IMR-90 (cell line): ENCODE data around the gene TALDO1. TPM values are rescaled to one million over a fixed set of nuclear protein-coding genes. Genes with fewer than 3 reads are reported as not detected.

ENCODE experiments used
- ATAC-seq: fragments of 200-7000 bp; cut with Tn5 transposase; 2 replicates; pipeline ENCODE4 v1.9.1; 2020; ENCODE audit warnings: low read depth, mild to moderate bottlenecking, moderate library complexity
- BruUV-seq: library from RNA; stranded (reverse); fragments of 400-500 nt; replicated peaks from 2 replicates; lab custom pipeline; 2021; lab: Mats Ljungman, UMichigan
- CTCF ChIA-PET: fragments of 300-600 bp; formaldehyde crosslinking; extraction: SDS; loops from one replicate; lab custom pipeline; 2021; ENCODE audit warnings: antibody characterized with exemption; lab: Yijun Ruan, JAX
- POLR2A ChIA-PET: fragments of 300-600 bp; sonication (Branson Sonifier 250); formaldehyde crosslinking; loops from one replicate; lab custom pipeline; 2022; ENCODE audit warnings: antibody characterized with exemption; ENCODE audit not compliant: unreplicated experiment; lab: Charles Lee
- DNase-seq: peaks from one replicate; pipeline ENCODE4 v3.0.0; 2013
- H2AFZ ChIP-seq: replicated peaks from 2 replicates; pipeline ENCODE3; 2013; ENCODE audit warnings: low read length, mild to moderate bottlenecking; ENCODE audit not compliant: poor library complexity
- H2AK5ac ChIP-seq: 2 replicates; pipeline ENCODE4 v1.6.1; 2013; ENCODE audit warnings: low read depth, low read length, inconsistent platforms
- H2AK9ac ChIP-seq: replicated peaks from 2 replicates; pipeline ENCODE3; 2013; ENCODE audit warnings: mild to moderate bottlenecking, low read depth, low read length, moderate library complexity; ENCODE audit not compliant: poor library complexity
- H2BK120ac ChIP-seq: 2 replicates; pipeline ENCODE4 v1.6.1; 2013; ENCODE audit warnings: low read depth, low read length, inconsistent platforms
- H2BK15ac ChIP-seq: 3 replicates; pipeline ENCODE4 v1.6.1; 2013; ENCODE audit warnings: low read depth, low read length, inconsistent platforms
- H2BK20ac ChIP-seq: 2 replicates; pipeline ENCODE4 v1.6.1; 2013; ENCODE audit warnings: low read depth, mild to moderate bottlenecking, inconsistent platforms, low read length, moderate library complexity
- H2BK5ac ChIP-seq: 2 replicates; pipeline ENCODE4 v1.6.1; 2013; ENCODE audit warnings: mild to moderate bottlenecking, low read depth, low read length, inconsistent platforms; ENCODE audit not compliant: poor library complexity, severe bottlenecking
- H3K14ac ChIP-seq: replicated peaks from 2 replicates; pipeline ENCODE4 v1.6.1; 2013; ENCODE audit warnings: low read depth, low read length, inconsistent platforms
- H3K18ac ChIP-seq: 2 replicates; pipeline ENCODE4 v1.6.1; 2013; ENCODE audit warnings: low read depth, low read length, control low read depth
- H3K23ac ChIP-seq: 2 replicates; pipeline ENCODE4 v1.6.1; 2013; ENCODE audit warnings: low read depth, low read length, inconsistent platforms
- H3K27ac ChIP-seq: 2 replicates; pipeline ENCODE4 v1.5.1; 2013; ENCODE audit warnings: mild to moderate bottlenecking, control low read depth, low read length; ENCODE audit not compliant: insufficient read depth
- H3K27me3 ChIP-seq: 2 replicates; pipeline ENCODE4 v1.6.1; 2013; ENCODE audit warnings: low read length; ENCODE audit not compliant: control insufficient read depth, insufficient read depth
- H3K36me3 ChIP-seq: 2 replicates; pipeline ENCODE4 v1.6.1; 2013; ENCODE audit warnings: low read length, mixed read lengths; ENCODE audit not compliant: control insufficient read depth, insufficient read depth
- H3K4ac ChIP-seq: 2 replicates; pipeline ENCODE4 v1.6.1; 2013; ENCODE audit warnings: low read depth, low read length, inconsistent platforms
- H3K4me1 ChIP-seq: 2 replicates; pipeline ENCODE4 v1.6.1; 2013; ENCODE audit warnings: low read length, mixed read lengths; ENCODE audit not compliant: control insufficient read depth, insufficient read depth
- H3K4me2 ChIP-seq: 2 replicates; pipeline ENCODE4 v1.6.1; 2013; ENCODE audit warnings: low read depth, mild to moderate bottlenecking, control low read depth, low read length, moderate library complexity
- H3K4me3 ChIP-seq: 2 replicates; pipeline ENCODE4 v1.5.1; 2013; ENCODE audit warnings: low read depth, mild to moderate bottlenecking, control low read depth, low read length, moderate library complexity; ENCODE audit not compliant: insufficient read depth
- H3K56ac ChIP-seq: 2 replicates; pipeline ENCODE4 v1.6.1; 2013; ENCODE audit warnings: low read length, inconsistent platforms; ENCODE audit not compliant: insufficient read depth; ENCODE audit errors: extremely low read depth
- H3K79me1 ChIP-seq, 2 experiments: 2 replicates each; pipeline ENCODE4 v1.6.1; 2013; ENCODE audit warnings: low read length in 2 of 2, inconsistent platforms in 1 of 2, low read depth in 1 of 2
- H3K9ac ChIP-seq: 2 replicates; pipeline ENCODE4 v1.6.1; 2013; ENCODE audit warnings: low read depth, low read length, control low read depth
- H3K9me1 ChIP-seq: 2 replicates; pipeline ENCODE4 v1.6.1; 2013; ENCODE audit warnings: low read length, inconsistent platforms; ENCODE audit not compliant: insufficient read depth
- H3K9me3 ChIP-seq: 2 replicates; pipeline ENCODE4 v1.6.1; 2013; ENCODE audit warnings: low read length; ENCODE audit not compliant: control insufficient read depth, insufficient read depth
- H4K20me1 ChIP-seq: 2 replicates; pipeline ENCODE4 v1.6.1; 2013; ENCODE audit warnings: low read length, inconsistent platforms; ENCODE audit not compliant: insufficient read depth
- H4K5ac ChIP-seq: 2 replicates; pipeline ENCODE4 v1.6.1; 2013; ENCODE audit warnings: mild to moderate bottlenecking, low read depth, low read length, control low read depth
- H4K8ac ChIP-seq, 2 experiments: 2 replicates each; pipeline ENCODE4 v1.6.1; 2013; ENCODE audit warnings: low read depth in 2 of 2, low read length in 2 of 2, control low read depth in 1 of 2, inconsistent platforms in 1 of 2
- H4K91ac ChIP-seq: 2 replicates; pipeline ENCODE4 v1.6.1; 2013; ENCODE audit warnings: low read depth, low read length, inconsistent platforms; ENCODE audit not compliant: insufficient read depth
- BHLHE40 ChIP-seq: fragments of 150-350 bp; IDR thresholded peaks from 2 replicates; pipeline ENCODE4 v1.6.1; 2016; ENCODE audit warnings: mild to moderate bottlenecking, low read depth, low read length
- CEBPB ChIP-seq: IDR thresholded peaks from 2 replicates; pipeline ENCODE4 v1.6.1; 2012; ENCODE audit warnings: low read depth, low read length, improper control_type of control experiment
- CHD1 ChIP-seq: IDR thresholded peaks from 2 replicates; pipeline ENCODE4 v1.6.1; 2012; ENCODE audit warnings: low read depth, low read length, improper control_type of control experiment
- ELK1 ChIP-seq: fragments of 150-350 bp; IDR thresholded peaks from 2 replicates; pipeline ENCODE4 v1.6.1; 2016; ENCODE audit warnings: low read depth, mild to moderate bottlenecking, low read length, moderate library complexity, borderline replicate concordance
- FOS ChIP-seq: fragments of 150-350 bp; IDR thresholded peaks from 2 replicates; pipeline ENCODE4 v1.6.1; 2016; ENCODE audit warnings: low read depth, low read length
- MAFK ChIP-seq: IDR thresholded peaks from 2 replicates; pipeline ENCODE4 v1.6.1; 2012; ENCODE audit warnings: low read depth, low read length, improper control_type of control experiment
- MAZ ChIP-seq: IDR thresholded peaks from 2 replicates; pipeline ENCODE4 v1.6.1; 2012; ENCODE audit warnings: low read depth, mild to moderate bottlenecking, low read length, improper control_type of control experiment, moderate library complexity, borderline replicate concordance
- MXI1 ChIP-seq: IDR thresholded peaks from 2 replicates; pipeline ENCODE4 v1.6.1; 2012; ENCODE audit warnings: low read depth, mild to moderate bottlenecking, low read length, moderate library complexity, borderline replicate concordance
- NFE2L2 ChIP-seq: fragments of 150-350 bp; IDR thresholded peaks from 2 replicates; pipeline ENCODE4 v1.6.1; 2016; ENCODE audit warnings: low read depth, mild to moderate bottlenecking, low read length
- RAD21 ChIP-seq: IDR thresholded peaks from 2 replicates; pipeline ENCODE4 v1.6.1; 2012; ENCODE audit warnings: low read length, improper control_type of control experiment
- RCOR1 ChIP-seq: IDR thresholded peaks from 2 replicates; pipeline ENCODE4 v1.6.1; 2012; ENCODE audit warnings: mild to moderate bottlenecking, low read length, improper control_type of control experiment; ENCODE audit not compliant: insufficient replicate concordance
- RFX5 ChIP-seq: IDR thresholded peaks from 2 replicates; pipeline ENCODE4 v1.8.0; 2012; ENCODE audit warnings: low read depth, mild to moderate bottlenecking, low read length, moderate library complexity
- SMC3 ChIP-seq: fragments of 150-350 bp; IDR thresholded peaks from 2 replicates; pipeline ENCODE4 v1.6.1; 2016; ENCODE audit warnings: low read depth, mild to moderate bottlenecking, antibody characterized with exemption, low read length, moderate library complexity
- WGBS, 2 experiments: methylation state at CpG; one replicate each; pipeline versions ENCODE4 v1.1.5 to v1.1.7; 2013; ENCODE audit warnings: missing lambda C conversion rate in 2 of 2; ENCODE audit not compliant: insufficient read length in 1 of 2; ENCODE audit errors: extremely low coverage in 2 of 2; 5-methylcytosine and 5-hydroxymethylcytosine counted together
- dilution Hi-C: fragments of 300-500 bp; cut with HindIII; formaldehyde crosslinking; loops from one replicate; pipeline ENCODE4 v1.14.3; 2018; ENCODE audit warnings: low sequenced_read_pairs; ENCODE audit not compliant: unreplicated experiment
- in situ Hi-C: fragments of 300-500 bp; cut with MboI; formaldehyde crosslinking; loops from 3 replicates; pipeline ENCODE4 v1.14.3; 2019; ENCODE audit warnings: low sequenced_read_pairs, inconsistent platforms, mixed read lengths
- intact Hi-C: fragments of 100-400 bp; cut with micrococcal nuclease; formaldehyde crosslinking; loops from 2 replicates; pipeline ENCODE4 v1.10.0; 2022
- polyA plus RNA-seq, 3 experiments: library from polyadenylated mRNA; depleted of rRNA; stranded (reverse); fragments of >200 nt; gene quantifications; 2 replicates each; pipeline ENCODE4 v1.2.3, GENCODE V29; 2012; ENCODE audit warnings: low replicate concordance in 1 of 3
- total RNA-seq: library from RNA; depleted of rRNA; stranded (reverse); fragments of >200 nt; gene quantifications from 2 replicates; pipeline ENCODE4 v1.2.3, GENCODE V29; 2012
- TF ChIP-seq, protein P1 (sequence below): fragments of 150-350 bp; IDR thresholded peaks from 2 replicates; pipeline ENCODE4 v1.6.1; 2017; ENCODE audit warnings: mild to moderate bottlenecking, antibody characterized with exemption, low read length, low read depth
- TF ChIP-seq, protein P2 (sequence below): conservative IDR thresholded peaks from 2 replicates; pipeline ENCODE4 v1.5.1; 2012; ENCODE audit warnings: mild to moderate bottlenecking, low read depth, low read length, improper control_type of control experiment

TALDO1 gene
- total and polyA plus RNA-seq, 2 of the 4 experiments (the other 2 are of a cell fraction): 147 to 210 TPM

DNA sequence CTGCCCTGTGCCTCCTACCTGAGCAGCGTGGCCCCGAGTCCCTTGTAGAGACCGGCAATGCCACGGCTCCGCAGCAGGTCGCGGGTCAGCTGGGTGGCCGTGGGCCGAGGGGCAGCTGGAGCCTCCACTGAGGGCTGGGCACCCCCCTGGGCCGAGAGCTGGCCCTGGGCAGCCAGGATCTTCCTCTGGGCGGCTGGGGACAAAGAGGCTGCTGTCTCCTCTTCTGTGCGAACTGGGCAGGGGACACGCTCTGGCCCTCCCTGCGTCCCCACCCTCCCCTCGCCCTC lies 45.2 kb downstream of the TALDO1 start (continued):
- no peak for TF ChIP-seq BHLHE40

DNA sequence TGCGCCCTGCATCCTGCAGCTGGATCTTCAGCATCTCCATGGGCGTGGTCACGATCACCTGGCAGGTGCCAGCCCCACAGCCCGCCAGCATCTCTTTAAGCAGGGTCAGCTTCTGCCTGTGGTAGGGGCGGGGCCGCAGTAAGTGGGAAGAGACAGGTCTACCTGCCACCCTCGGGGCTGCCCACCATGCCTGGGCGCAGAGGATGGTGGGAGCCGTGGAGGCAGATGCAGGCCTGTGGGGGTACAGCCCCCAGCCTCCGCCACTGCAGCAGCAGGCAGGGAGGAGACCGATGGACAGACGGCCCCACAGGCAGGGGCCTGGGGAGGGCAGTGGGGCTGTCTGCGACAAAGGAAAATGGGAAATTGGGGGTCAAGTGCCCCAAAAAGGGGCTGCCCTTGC lies 45.6 kb downstream of the TALDO1 start:
- Histone ChIP-seq H3K27ac (no peak overlapping the region), H3K4me2 (no peak overlapping the region), H3K14ac (no peak overlapping the region), H3K9me1 (peaks cover 6% of the 10 kb centered on the region; the same call in 1 of the 2 replicates), H3K23ac (no peak overlapping the region), H2BK5ac (no peak overlapping the region), H3K79me1 (peaks cover 0 to 27% of the 10 kb centered on the region in 2 experiments; a peak in 3 of 4 replicates), H3K27me3 (no peaks in the 10 kb centered on the region), H3K4me3 (no peak overlapping the region), H2AFZ (no peak overlapping the region), H4K8ac (no peak overlapping the region), H2BK120ac (no peak overlapping the region), H4K5ac (no peak overlapping the region), H3K18ac (no peak overlapping the region), H3K4ac (no peak overlapping the region), H3K36me3 (peaks cover 23% of the 10 kb centered on the region; the same call in 1 of the 2 replicates), H3K9me3 (no peaks in the 10 kb centered on the region), H2AK9ac (no peak overlapping the region), H4K20me1 (peaks cover 17% of the 10 kb centered on the region), H2BK15ac (no peak overlapping the region), H3K56ac (no peak overlapping the region), H2BK20ac (no peak overlapping the region), H3K4me1 (peaks cover 14% of the 10 kb centered on the region), H2AK5ac (no peak overlapping the region), H3K9ac (no peak overlapping the region), H4K91ac (no peak overlapping the region)
- dilution Hi-C loops (no loop called here), intact Hi-C loops (no loop called here), in situ Hi-C loops (no loop called here)
- ChIA-PET POLR2A (interaction anchor here (0.6 kb wide), 1 partner anchor 89 kb away, joined by 3 read pairs; no protein-coding TSS in a partner anchor), CTCF (no interaction called here)
- BruUV-seq: no TSS peak
- WGBS, 2 experiments: 97% methylated on average over 5 of the region's 13 CpGs; no CpG with 5 or more reads in 1 of the 2 experiments
- DNase-seq (no peak), ATAC-seq (no peak)
- TF ChIP-seq CEBPB (no peak), MAFK (no peak), SMC3 (no peak), BHLHE40 (no peak), RAD21 (no peak), NFE2L2 (no peak), CHD1 (no peak), MAZ (no peak), ELK1 (no peak), FOS (no peak), RCOR1 (no peak), RFX5 (no peak), MXI1 (no peak)
- TF ChIP-seq, protein P1, sequence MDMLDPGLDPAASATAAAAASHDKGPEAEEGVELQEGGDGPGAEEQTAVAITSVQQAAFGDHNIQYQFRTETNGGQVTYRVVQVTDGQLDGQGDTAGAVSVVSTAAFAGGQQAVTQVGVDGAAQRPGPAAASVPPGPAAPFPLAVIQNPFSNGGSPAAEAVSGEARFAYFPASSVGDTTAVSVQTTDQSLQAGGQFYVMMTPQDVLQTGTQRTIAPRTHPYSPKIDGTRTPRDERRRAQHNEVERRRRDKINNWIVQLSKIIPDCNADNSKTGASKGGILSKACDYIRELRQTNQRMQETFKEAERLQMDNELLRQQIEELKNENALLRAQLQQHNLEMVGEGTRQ: no peak
- TF ChIP-seq, protein P2, sequence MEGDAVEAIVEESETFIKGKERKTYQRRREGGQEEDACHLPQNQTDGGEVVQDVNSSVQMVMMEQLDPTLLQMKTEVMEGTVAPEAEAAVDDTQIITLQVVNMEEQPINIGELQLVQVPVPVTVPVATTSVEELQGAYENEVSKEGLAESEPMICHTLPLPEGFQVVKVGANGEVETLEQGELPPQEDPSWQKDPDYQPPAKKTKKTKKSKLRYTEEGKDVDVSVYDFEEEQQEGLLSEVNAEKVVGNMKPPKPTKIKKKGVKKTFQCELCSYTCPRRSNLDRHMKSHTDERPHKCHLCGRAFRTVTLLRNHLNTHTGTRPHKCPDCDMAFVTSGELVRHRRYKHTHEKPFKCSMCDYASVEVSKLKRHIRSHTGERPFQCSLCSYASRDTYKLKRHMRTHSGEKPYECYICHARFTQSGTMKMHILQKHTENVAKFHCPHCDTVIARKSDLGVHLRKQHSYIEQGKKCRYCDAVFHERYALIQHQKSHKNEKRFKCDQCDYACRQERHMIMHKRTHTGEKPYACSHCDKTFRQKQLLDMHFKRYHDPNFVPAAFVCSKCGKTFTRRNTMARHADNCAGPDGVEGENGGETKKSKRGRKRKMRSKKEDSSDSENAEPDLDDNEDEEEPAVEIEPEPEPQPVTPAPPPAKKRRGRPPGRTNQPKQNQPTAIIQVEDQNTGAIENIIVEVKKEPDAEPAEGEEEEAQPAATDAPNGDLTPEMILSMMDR: no peak
